ENCODE results near the gene ADGRD1. TPM values are rescaled to one million over a fixed set of nuclear protein-coding genes. Genes with fewer than 3 reads are reported as not detected.

Gene ADGRD1
- polyA plus RNA-seq, 1 experiment: 68.5 TPM

DNA sequence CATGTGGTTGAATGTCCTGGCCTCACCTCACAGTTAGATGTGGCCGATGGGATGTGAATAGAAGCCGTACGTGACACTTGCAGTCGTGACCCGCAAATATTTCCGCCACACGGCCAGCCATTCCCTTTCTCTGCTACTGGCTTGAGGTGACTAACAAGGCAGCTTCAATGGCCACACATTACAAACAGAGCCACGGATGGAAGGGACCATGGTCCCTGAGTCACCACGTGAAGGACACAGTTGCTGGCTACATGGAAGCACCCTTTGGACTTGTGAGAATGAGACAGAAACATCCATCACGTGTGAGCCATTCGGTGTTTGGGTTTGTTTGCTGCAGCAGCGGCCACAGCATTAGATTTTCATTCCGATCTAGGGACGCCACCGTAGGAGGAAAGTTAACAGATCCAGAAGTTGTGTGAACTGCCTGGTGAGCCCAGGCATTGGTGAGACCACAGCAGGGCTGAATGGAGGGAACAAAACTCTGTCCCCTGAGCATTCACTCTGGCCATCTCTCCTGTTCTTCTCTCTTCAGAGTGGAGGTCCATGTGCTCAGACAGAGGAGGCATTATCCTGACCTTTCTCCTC lies 33.5 kb upstream of the ADGRD1 start:
- no peaks in the 10 kb centered on the region for H3K36me3 ChIP-seq (ENCODE audit: control insufficient read depth, insufficient read depth, low read length)
- no peaks in the 10 kb centered on the region for H3K27me3 ChIP-seq (ENCODE audit: control insufficient read depth, insufficient read depth, low read length)
- DNase-seq (ENCODE audit: low read depth): no peak
- H3K4me3 ChIP-seq (ENCODE audit: low read depth, low read length): no peak overlapping the region
- ChIA-PET POLR2A (interaction anchor here (1.5 kb wide), 1 partner anchor 12 kb away, joined by 8 read pairs; no protein-coding TSS in a partner anchor), CTCF (interaction anchor here (1.0 to 1.2 kb wide), 3 partner anchors 185 to 909 kb away, joined by 3 read pairs; no protein-coding TSS in a partner anchor)
- TF ChIP-seq, protein P1, sequence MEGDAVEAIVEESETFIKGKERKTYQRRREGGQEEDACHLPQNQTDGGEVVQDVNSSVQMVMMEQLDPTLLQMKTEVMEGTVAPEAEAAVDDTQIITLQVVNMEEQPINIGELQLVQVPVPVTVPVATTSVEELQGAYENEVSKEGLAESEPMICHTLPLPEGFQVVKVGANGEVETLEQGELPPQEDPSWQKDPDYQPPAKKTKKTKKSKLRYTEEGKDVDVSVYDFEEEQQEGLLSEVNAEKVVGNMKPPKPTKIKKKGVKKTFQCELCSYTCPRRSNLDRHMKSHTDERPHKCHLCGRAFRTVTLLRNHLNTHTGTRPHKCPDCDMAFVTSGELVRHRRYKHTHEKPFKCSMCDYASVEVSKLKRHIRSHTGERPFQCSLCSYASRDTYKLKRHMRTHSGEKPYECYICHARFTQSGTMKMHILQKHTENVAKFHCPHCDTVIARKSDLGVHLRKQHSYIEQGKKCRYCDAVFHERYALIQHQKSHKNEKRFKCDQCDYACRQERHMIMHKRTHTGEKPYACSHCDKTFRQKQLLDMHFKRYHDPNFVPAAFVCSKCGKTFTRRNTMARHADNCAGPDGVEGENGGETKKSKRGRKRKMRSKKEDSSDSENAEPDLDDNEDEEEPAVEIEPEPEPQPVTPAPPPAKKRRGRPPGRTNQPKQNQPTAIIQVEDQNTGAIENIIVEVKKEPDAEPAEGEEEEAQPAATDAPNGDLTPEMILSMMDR (IDR thresholded peaks at IDR 0.05; ENCODE audit: insufficient read depth, low read depth, low read length): no peak

DNA sequence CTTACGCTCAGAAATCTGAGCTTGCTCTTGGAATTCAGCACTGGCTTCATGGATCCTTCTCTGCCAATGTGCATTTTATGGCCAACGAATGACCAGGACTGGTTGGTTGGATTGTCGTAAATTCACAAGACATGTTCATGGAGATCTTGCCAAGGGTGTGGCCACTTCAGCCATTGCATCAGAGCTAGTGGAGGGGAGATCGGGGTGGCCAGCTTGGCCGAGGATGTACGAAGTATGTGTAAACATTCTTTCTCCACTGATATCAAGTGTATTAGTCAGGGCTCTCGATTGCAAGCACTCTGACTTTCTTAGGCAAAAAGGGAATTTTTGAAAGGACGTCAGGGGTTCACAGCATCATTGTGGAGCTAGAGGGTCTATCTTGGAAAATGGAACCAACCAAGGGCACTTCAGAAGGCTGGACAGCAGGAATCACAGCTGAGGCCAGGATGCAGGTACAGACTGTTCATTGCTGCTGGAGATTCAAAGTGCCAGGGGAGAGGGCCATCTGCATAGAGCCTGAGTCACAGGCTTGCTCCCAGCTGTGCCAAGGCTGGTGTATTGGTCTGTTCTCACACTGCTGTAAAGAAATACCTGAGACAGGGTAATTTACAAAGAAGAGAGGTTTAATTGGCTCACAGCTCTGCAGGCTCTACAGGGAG lies 32.9 kb upstream of the ADGRD1 start:
- CTCF ChIA-PET: interaction anchor here (1.0 to 1.2 kb wide), 3 partner anchors 184 to 908 kb away, joined by 3 read pairs; no protein-coding TSS in a partner anchor
- DNase-seq (ENCODE audit: low read depth): peak; percentile 87
- H3K4me3 ChIP-seq (ENCODE audit: low read depth, low read length): no peak overlapping the region
- H3K36me3 ChIP-seq (ENCODE audit: control insufficient read depth, insufficient read depth, low read length): no peaks in the 10 kb centered on the region
- TF ChIP-seq, protein P1 (IDR thresholded peaks at IDR 0.05; ENCODE audit: insufficient read depth, low read depth, low read length): no peak
- POLR2A ChIA-PET: interaction anchor here (0.6 to 1.5 kb wide), 2 partner anchors 9 to 12 kb away, joined by 8 to 9 read pairs; no protein-coding TSS in a partner anchor
- no peaks in the 10 kb centered on the region for H3K27me3 ChIP-seq (ENCODE audit: control insufficient read depth, insufficient read depth, low read length)

DNA sequence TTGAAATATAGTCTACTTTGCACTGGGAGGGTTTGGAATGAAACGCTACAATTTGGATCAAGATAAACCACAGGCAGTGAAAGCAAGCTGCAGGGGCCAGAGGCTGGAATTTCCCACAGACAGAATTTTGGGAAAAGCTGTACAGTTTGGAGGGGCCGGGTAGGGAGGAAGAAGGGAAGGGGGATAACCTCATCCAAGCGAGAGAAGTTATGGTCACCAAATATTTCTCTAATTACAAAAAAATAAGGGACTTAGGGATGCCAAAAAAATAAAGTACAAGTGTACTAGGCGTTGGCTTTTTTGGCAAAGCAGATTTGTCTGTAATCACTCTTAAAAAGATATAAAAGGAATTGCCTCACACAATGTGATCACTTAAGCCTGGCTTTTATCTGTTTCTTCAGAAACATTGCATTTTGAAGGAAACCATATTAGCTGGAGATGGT lies 31.2 kb upstream of the ADGRD1 start:
- TF ChIP-seq, protein P1 (IDR thresholded peaks at IDR 0.05; ENCODE audit: insufficient read depth, low read depth, low read length): no peak
- CTCF ChIA-PET: no interaction called here
- Histone ChIP-seq H3K27me3 (ENCODE audit: control insufficient read depth, insufficient read depth, low read length) (no peaks in the 10 kb centered on the region), H3K4me3 (ENCODE audit: low read depth, low read length) (no peak overlapping the region), H3K36me3 (ENCODE audit: control insufficient read depth, insufficient read depth, low read length) (no peaks in the 10 kb centered on the region)
- DNase-seq (ENCODE audit: low read depth): no peak
- POLR2A ChIA-PET: no interaction called here

- H3K27me3 ChIP-seq (ENCODE audit: control insufficient read depth, insufficient read depth, low read length): no peaks in the 10 kb centered on the region
- no peak overlapping the region for H3K4me3 ChIP-seq (ENCODE audit: low read depth, low read length)
- ChIA-PET POLR2A (interaction anchor here (0.6 kb wide), 1 partner anchor 60 kb away, joined by 5 read pairs; no protein-coding TSS in a partner anchor), CTCF (interaction anchor here (1.0 kb wide), 1 partner anchor 9 kb away, joined by 3 read pairs; no protein-coding TSS in a partner anchor)
- no peak for DNase-seq (ENCODE audit: low read depth)
- H3K36me3 ChIP-seq (ENCODE audit: control insufficient read depth, insufficient read depth, low read length): no peaks in the 10 kb centered on the region
- TF ChIP-seq, protein P1 (IDR thresholded peaks at IDR 0.05; ENCODE audit: insufficient read depth, low read depth, low read length): no peak
These were observed 28.6 kb upstream of the ADGRD1 start for GRCh38 chr12:130924966-130925665.

GRCh38 chr12:130925666-130926015 lies 28.1 kb upstream of the ADGRD1 start:
- DNase-seq (ENCODE audit: low read depth): no peak
- CTCF ChIA-PET: interaction anchor here (1.0 kb wide), 1 partner anchor 10 kb away, joined by 3 read pairs; no protein-coding TSS in a partner anchor
- Histone ChIP-seq H3K27me3 (ENCODE audit: control insufficient read depth, insufficient read depth, low read length) (no peaks in the 10 kb centered on the region), H3K36me3 (ENCODE audit: control insufficient read depth, insufficient read depth, low read length) (no peaks in the 10 kb centered on the region), H3K4me3 (ENCODE audit: low read depth, low read length) (no peak overlapping the region)
- POLR2A ChIA-PET: interaction anchor here (0.6 kb wide), 1 partner anchor 29 kb away, joined by 3 read pairs; no protein-coding TSS in a partner anchor
- TF ChIP-seq, protein P1 (IDR thresholded peaks at IDR 0.05; ENCODE audit: insufficient read depth, low read depth, low read length): no peak
